NCI-H128 (cell line): Measurements from ENCODE around the gene SOHLH1.

Source experiments
- DNase-seq: peaks from one replicate; lab custom pipeline; 2025; ENCODE audit not compliant: unreplicated experiment; lab: John Stamatoyannopoulos, UW

The SOHLH1 gene

GRCh38 chr9:135662758-135663450 is 36.4 kb downstream of the SOHLH1 start, which contains the start of gene LCN9:
TSS of gene LCN9 (plus strand) at chr9:135663309. CDS start at chr9:135663322, 13 bp downstream.
- no peak for DNase-seq

GRCh38 chr9:135661816-135662560 is 37.3 kb downstream of the SOHLH1 start:
- no peak for DNase-seq

GRCh38 chr9:135660407-135660806 is 38.9 kb downstream of the SOHLH1 start:
- DNase-seq = no peak

- no peak for DNase-seq
Measured at GRCh38 chr9:135659252-135659651, 40.0 kb downstream of the SOHLH1 start.

- no peak for DNase-seq
Measured at GRCh38 chr9:135657416-135657815, 41.9 kb downstream of the SOHLH1 start.

GRCh38 chr9:135655317-135655716 is 44.0 kb downstream of the SOHLH1 start:
- DNase-seq = no peak

GRCh38 chr9:135650408-135650807 is 48.9 kb downstream of the SOHLH1 start:
- no peak for DNase-seq

GRCh38 chr9:135649508-135649907 is 49.8 kb downstream of the SOHLH1 start:
- no peak for DNase-seq

- no peak for DNase-seq
Measured at GRCh38 chr9:135648494-135649410, 50.5 kb downstream of the SOHLH1 start.

GRCh38 chr9:135647884-135648283 is 51.4 kb downstream of the SOHLH1 start:
- no peak for DNase-seq

- DNase-seq = no peak
Measured at GRCh38 chr9:135644631-135645218, 54.6 kb downstream of the SOHLH1 start.
